HT-29 (cell line): ENCODE results near the gene DOCK7. TPM values are rescaled to one million over a fixed set of nuclear protein-coding genes. Genes with fewer than 3 reads are reported as not detected.
"Not testable (repeated sequence)": the region's sequence is repeated elsewhere in the genome, so short reads cannot be mapped to it uniquely, and the experiment has no call there.

Source experiments
- DNase-seq: peaks from one replicate; pipeline ENCODE4 v3.0.0-alpha.2; 2015; ENCODE audit warnings: low spot score
- total RNA-seq: library from RNA; depleted of rRNA; stranded (reverse); fragments of >200 nt; shearing (Covaris generic); gene quantifications from 2 replicates; pipeline ENCODE4 v1.2.3, GENCODE V29; 2014

DOCK7 gene
- total RNA-seq, 1 experiment from 2014 or later = 10.5 TPM

- not testable (repeated sequence) for DNase-seq
Measured at GRCh38 chr1:62610588-62610987, 77.6 kb downstream of the DOCK7 start.

GRCh38 chr1:62608905-62609304, 79.3 kb downstream of the DOCK7 start:
- DNase-seq = no peak

GRCh38 chr1:62601457-62601856, 86.7 kb downstream of the DOCK7 start:
- DNase-seq = no peak

GRCh38 chr1:62599044-62599443, 89.1 kb downstream of the DOCK7 start:
- DNase-seq = no peak

- DNase-seq = no peak
Measured at GRCh38 chr1:62597281-62597680, 90.9 kb downstream of the DOCK7 start, which contains the start of gene ANGPTL3. Gene ANGPTL3 (plus strand): TSS chr1:62597520. CDS start chr1:62597567, 47 bp downstream.

- DNase-seq = no peak
Measured at GRCh38 chr1:62595647-62596046, 92.5 kb downstream of the DOCK7 start.

GRCh38 chr1:62593825-62594394, 94.3 kb downstream of the DOCK7 start:
- no peak for DNase-seq

- no peak for DNase-seq
Measured at GRCh38 chr1:62590970-62591368, 97.2 kb downstream of the DOCK7 start.

GRCh38 chr1:62590255-62590969, 97.8 kb downstream of the DOCK7 start:
- DNase-seq = no peak

- no peak for DNase-seq
Measured at GRCh38 chr1:62589321-62589720, 98.9 kb downstream of the DOCK7 start.

- DNase-seq = no peak
Measured at GRCh38 chr1:62588000-62588399, 100.2 kb downstream of the DOCK7 start.

- DNase-seq = no peak
Measured at GRCh38 chr1:62585469-62586155, 102.6 kb downstream of the DOCK7 start.

GRCh38 chr1:62573675-62574074, 114.5 kb downstream of the DOCK7 start:
- no peak for DNase-seq

GRCh38 chr1:62572476-62572875, 115.7 kb downstream of the DOCK7 start:
- DNase-seq = no peak

GRCh38 chr1:62571517-62571916, 116.7 kb downstream of the DOCK7 start:
- DNase-seq = not testable (repeated sequence)

GRCh38 chr1:62567926-62568325, 120.3 kb downstream of the DOCK7 start:
- DNase-seq = not testable (repeated sequence)

- not testable (repeated sequence) for DNase-seq
Measured at GRCh38 chr1:62567182-62567581, 121.0 kb downstream of the DOCK7 start.

- DNase-seq = no peak
Measured at GRCh38 chr1:62561306-62561705, 126.9 kb downstream of the DOCK7 start.

- no peak for DNase-seq
Measured at GRCh38 chr1:62544570-62544969, 143.6 kb downstream of the DOCK7 start.

GRCh38 chr1:62541048-62541447, 147.1 kb downstream of the DOCK7 start:
- no peak for DNase-seq

- no peak for DNase-seq
Measured at GRCh38 chr1:62539028-62539447, 149.1 kb downstream of the DOCK7 start.

- DNase-seq = no peak
Measured at GRCh38 chr1:62536865-62537264, 151.3 kb downstream of the DOCK7 start.
